ENCODE data around the gene ABHD12.
"Not testable (repeated sequence)": the region's sequence is repeated elsewhere in the genome, so short reads cannot be mapped to it uniquely, and the experiment has no call there.

Gene ABHD12

DNA sequence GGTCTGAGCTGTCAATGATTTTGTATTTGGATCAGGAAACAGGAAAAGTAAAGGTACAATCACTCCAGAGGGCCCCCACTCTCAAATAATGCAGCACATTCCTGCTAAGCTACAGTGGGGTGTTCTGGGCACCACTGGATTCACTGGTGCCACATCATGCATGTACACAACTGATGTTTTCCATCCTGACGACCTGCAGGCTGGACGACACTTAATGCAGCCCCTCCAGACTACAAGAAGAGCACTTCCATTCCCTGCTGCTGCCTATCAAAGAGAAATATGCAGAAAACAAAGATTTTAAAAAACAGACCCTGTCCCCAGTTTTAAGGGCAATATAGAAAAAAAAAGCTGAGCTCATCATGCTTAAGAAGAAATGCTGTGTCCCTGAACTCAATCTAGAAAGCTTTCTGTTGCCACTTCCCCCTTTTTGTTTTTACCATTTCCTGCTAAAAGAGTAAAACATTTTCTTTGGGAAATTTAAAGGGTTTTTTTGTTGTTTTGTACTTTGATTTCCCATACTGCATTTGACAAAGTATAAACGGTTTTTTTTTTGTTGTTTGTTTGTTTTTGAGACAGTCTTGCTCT, 35.5 kb downstream of the ABHD12 start:
- DNase-seq (ENCODE audit: low read depth in 2 of 3, low spot score in 2 of 3) = no peak

GRCh38 chr20:25353747-25354705, 36.6 kb downstream of the ABHD12 start:
- DNase-seq (ENCODE audit: low read depth in 2 of 3, low spot score in 2 of 3) = no peak

- no peak for DNase-seq (ENCODE audit: low read depth in 2 of 3, low spot score in 2 of 3)
Observed at GRCh38 chr20:25353353-25353746, 37.3 kb downstream of the ABHD12 start.

DNA sequence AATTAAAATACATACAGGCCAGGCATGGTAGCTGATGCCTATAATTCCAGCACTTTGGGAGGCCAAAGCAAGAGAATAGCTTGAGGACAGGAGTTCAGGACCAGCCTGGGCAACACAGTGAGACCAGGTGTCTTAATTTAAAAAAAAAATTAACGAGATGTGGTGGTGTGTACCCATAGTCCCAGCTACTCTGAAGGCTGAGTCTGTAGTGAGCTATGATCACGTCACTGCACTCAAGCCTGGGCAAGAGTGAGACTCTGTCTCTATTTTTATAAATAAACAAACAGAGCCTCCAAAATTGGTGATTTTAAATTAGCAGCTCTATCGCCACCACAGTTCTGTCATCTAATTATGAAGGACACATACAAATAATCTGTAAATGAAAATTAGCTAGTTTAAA, 37.9 kb downstream of the ABHD12 start:
- DNase-seq (ENCODE audit: low read depth in 2 of 3, low spot score in 2 of 3) = no peak

DNA sequence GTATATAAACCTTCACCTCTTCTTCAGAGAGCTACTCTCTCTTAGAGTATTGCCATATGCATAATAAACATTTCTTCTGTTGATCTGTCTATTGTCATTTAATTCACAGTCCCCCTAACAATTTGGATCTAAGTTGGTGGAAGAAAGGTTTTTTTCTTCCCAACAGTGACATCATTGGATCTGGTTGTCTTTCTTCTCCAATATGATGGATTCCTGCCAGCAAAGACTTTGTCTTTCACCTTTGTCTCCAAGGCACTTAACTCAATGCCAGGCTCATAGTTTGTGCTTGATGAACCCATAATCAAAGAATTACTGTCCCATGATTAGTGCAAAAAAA, 39.6 kb downstream of the ABHD12 start:
- no peak for DNase-seq (ENCODE audit: low read depth in 2 of 3, low spot score in 2 of 3)

DNA sequence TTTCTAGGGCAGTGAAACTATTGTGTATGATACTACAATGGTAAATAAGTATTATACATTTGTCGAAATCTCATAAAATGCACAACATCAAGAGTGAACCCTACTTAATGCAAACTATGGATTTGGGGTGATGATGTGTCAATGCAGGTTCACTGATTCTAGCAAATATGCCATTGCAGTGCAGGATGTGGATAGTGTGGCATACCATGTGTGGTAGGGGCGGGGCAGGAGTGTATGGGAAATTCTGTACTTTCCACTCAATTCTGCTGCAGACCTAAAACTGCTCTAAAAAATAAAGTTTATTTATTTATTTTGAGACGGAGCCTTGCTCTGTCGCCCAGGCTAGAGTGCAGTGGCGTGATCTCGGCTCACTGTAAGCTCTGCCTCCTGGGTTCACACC, 44.3 kb downstream of the ABHD12 start:
- DNase-seq (ENCODE audit: low read depth in 2 of 3, low spot score in 2 of 3) = no peak

DNA sequence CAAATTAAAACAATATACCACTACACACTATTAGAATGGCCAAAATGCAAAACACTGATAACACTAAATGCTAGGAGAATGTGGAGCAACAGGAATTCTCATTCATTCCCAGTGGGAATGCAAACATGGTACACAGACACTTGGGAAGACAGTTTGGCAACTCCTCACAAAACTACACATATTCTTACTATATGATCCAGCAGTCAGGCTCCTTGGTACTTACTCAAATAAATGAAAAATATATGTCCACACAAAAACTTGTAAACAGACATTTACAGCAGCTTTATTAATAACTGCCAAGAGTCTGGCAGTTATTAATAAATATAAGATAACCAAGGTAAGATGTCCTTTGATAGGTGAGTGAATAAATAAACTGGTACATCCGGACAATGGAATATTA, 44.9 kb downstream of the ABHD12 start:
- DNase-seq (ENCODE audit: low read depth in 2 of 3, low spot score in 2 of 3) = no peak

DNA sequence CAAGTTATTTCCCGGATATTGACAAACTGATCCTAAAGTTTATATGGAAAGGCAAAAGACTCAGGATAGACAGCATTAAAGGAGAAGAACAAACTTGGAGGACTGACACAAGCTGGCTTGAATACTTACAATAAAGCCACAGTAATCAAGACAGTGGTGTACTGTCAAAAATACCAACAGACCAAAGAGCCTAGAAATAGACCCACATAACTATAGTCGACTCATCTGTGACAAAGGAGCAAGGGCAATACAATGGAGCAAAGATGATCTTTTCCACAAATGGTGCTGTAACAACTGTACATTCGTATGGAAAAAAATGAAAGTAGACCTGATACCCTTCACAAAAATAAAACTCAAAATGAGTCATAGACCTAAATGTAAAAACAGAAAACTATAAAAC, 46.0 kb downstream of the ABHD12 start:
- DNase-seq (ENCODE audit: low read depth in 2 of 3, low spot score in 2 of 3) = no peak

DNA sequence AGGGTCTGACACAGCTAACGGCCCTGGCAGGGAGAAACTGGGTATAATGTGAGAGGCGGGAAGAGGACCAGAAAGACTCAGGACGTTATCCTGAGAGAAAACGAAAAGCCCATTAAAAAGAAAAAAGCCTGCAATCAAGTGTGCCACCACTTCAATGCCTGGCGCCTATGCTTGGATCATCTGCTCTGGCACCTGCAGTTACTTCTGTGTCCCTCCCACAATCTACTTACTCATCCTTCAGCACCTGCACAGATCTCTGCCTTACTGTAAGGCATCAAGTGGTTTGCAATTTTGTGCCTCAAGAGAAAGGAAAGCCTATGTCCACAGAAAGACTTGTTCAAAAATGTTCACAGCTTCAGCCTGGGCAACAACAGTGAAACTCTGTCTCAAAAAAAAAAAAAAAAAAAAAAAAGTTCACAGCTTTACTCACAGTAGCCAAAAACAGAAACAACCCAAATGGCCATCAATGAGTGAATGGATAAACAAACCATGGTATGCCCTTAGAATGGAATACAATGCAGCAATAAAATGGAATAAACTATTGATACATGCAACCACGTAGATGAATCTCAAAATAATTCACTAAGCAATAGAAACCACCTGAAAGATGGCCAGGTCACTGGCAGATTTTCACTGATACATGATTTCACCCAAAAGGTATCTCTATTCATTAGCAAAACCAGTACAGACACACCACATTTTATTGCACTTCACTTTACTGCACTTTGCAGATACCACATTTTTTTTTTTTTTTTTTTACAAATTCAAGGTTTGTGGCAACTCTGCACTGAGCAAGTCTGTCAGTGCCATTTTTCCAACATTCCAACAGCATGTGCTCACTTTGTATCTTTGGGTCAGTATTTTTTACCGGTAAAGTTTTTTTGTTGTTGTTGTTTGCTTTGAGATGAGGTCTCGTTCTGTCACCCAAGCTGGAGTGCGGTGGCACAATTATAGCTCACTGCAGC, 48.6 kb downstream of the ABHD12 start:
- DNase-seq (ENCODE audit: low read depth in 2 of 3, low spot score in 2 of 3) = no peak

DNA sequence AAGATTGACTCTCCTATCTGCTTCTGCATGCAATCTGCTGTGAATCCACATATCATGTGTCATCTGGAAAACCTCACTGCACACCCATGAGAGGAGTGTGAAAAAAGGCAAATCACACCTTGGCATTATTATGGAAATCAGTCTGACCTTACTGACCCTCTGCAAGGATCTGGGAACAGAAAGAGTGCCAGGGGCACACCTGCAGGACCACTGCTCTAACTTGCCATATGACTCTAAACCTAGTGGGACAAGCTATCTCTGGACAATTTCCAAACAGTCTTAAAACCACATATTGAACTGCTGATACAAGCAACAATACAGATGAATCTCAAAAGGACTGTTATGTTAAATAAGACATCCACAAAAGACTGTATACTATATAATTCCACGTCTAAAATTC, 50.3 kb downstream of the ABHD12 start:
- no peak for DNase-seq (ENCODE audit: low read depth in 2 of 3, low spot score in 2 of 3)

GRCh38 chr20:25339608-25340007, 51.0 kb downstream of the ABHD12 start:
- DNase-seq (ENCODE audit: low read depth in 2 of 3, low spot score in 2 of 3) = no peak

- DNase-seq (ENCODE audit: low read depth in 2 of 3, low spot score in 2 of 3) = no peak
Observed at GRCh38 chr20:25338112-25339023, 52.3 kb downstream of the ABHD12 start.

- DNase-seq (ENCODE audit: low read depth in 2 of 3, low spot score in 2 of 3) = no peak
Observed at GRCh38 chr20:25336561-25337422, 53.8 kb downstream of the ABHD12 start.

GRCh38 chr20:25334972-25335371, 55.7 kb downstream of the ABHD12 start:
- DNase-seq (ENCODE audit: low read depth in 2 of 3, low spot score in 2 of 3) = not testable (repeated sequence)

DNA sequence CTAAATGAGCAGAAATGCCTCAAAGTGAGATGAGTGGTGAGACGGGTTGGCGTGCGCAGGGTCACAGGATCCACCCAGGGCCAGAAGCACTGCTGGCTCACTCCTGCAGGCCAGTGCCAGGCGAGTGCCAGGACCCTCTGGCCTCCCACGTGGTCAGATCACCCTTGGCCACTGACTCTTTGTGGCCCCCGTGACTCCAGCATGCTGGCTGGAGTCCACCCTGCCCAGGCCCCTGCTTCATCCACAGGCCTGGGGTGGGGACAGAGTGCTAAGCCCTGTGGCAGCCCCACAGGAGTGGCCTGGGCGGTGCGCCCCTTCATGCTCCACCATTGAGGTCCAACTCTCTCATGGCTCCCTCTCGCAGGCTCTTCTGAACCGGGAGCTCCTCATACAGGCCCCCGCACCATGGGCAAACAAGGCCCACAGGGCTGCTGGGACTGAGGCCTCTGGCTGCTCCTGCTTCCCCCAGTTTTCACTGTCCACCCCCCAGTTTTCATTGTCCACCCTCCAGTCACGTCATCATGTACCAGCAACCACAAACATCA, 61.6 kb downstream of the ABHD12 start:
- DNase-seq (ENCODE audit: low read depth in 2 of 3, low spot score in 2 of 3) = no peak

GRCh38 chr20:25327521-25328235, 63.0 kb downstream of the ABHD12 start:
- DNase-seq (ENCODE audit: low read depth in 2 of 3, low spot score in 2 of 3) = no peak

DNA sequence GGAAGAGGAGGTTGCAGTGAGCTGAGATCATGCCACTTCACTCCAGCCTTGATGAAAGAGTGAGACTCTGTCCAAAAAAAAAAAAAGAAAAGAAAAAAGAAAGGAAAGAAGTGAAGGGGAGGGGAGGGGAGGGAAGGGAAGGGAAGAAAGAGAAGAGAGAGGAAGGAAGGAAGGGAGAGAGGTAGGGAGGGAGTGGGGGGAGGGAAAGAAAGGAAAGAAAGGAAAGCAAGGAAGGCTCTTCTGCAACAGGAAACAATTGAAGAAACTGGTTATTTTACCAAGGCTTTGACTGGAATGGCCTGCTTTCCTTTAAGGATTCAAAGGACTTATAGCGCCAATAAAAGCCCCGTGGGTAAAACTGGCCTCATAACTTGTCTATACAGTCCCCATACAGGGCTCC, 64.6 kb downstream of the ABHD12 start:
- no peak for DNase-seq (ENCODE audit: low read depth in 2 of 3, low spot score in 2 of 3)

- DNase-seq (ENCODE audit: low read depth in 2 of 3, low spot score in 2 of 3) = no peak
Observed at GRCh38 chr20:25325073-25325472, 65.6 kb downstream of the ABHD12 start.

GRCh38 chr20:25324412-25324811, 66.2 kb downstream of the ABHD12 start:
- DNase-seq (ENCODE audit: low read depth in 2 of 3, low spot score in 2 of 3) = no peak

Measured in activated CD8-positive, alpha-beta memory T cell treated with anti-CD3 and anti-CD28 coated beads for 48 hours (primary cell).